Right lobe of liver (tissue), 4 donors: ENCODE data around the gene CPSF3.

ENCODE experiments used
- CTCF ChIP-seq, 4 donors: fragments of 200-600 bp in 3 of 4; fragments of 450-650 bp in 1 of 4; IDR thresholded peaks; one replicate each; pipeline versions ENCODE4 v1.5.1 to v1.8.0; 2016 to 2022; ENCODE audit warnings: antibody characterized with exemption in 4 of 4, mild to moderate bottlenecking in 2 of 4
- POLR2A ChIP-seq: fragments of 450-650 bp; IDR thresholded peaks from one replicate; pipeline ENCODE4 v1.6.1; 2017; ENCODE audit warnings: antibody characterized with exemption, mild to moderate bottlenecking
- donor health status: DM: no; HTN: no; CAD: no.
- donor health status: DM: no; HTN: no; CAD: no.
- donor health status: DM: no; HTN: yes; CAD: no.

GRCh38 chr2:9519250-9519649, 95.8 kb downstream of the CPSF3 start:
- TF ChIP-seq CTCF (IDR thresholded peaks at IDR 0.05), result no peak
- no peak for TF ChIP-seq POLR2A
